GM12878 (cell line): Measurements from ENCODE around the gene KBTBD13. TPM values are rescaled to one million over a fixed set of nuclear protein-coding genes. Genes with fewer than 3 reads are reported as not detected.

Source experiments
- BMI1 ChIP-seq: fragments of 450-650 bp; IDR thresholded peaks from 2 replicates; pipeline ENCODE4 v1.6.1; 2016; ENCODE audit warnings: mild to moderate bottlenecking, moderate library complexity, borderline replicate concordance
- EP300 ChIP-seq, 2 experiments: fragments of 150-350 bp in 1 of 2; IDR thresholded peaks; 2 replicates each; pipeline ENCODE4 v1.6.1; 2011 to 2012; ENCODE audit warnings: low read depth in 2 of 2, low read length in 2 of 2, borderline replicate concordance in 1 of 2, improper control_type of control experiment in 1 of 2, inconsistent platforms in 1 of 2; ENCODE audit not compliant: control insufficient read depth in 1 of 2
- HDAC2 ChIP-seq: fragments of 200-600 bp; sonication (generic); IDR thresholded peaks from 2 replicates; pipeline ENCODE4 v1.6.1; 2017
- MTA2 ChIP-seq: fragments of 450-650 bp; IDR thresholded peaks from 2 replicates; pipeline ENCODE4 v1.6.1; 2016; ENCODE audit warnings: low read depth, mild to moderate bottlenecking, moderate library complexity
- PAX8 ChIP-seq: fragments of 450-650 bp; IDR thresholded peaks from 2 replicates; pipeline ENCODE4 v1.6.1; 2017; ENCODE audit warnings: mild to moderate bottlenecking, moderate library complexity
- PRDM15 ChIP-seq: fragments of 450-650 bp; formaldehyde crosslinking; IDR thresholded peaks from 2 replicates; pipeline ENCODE4 v1.4.0; 2020; ENCODE audit warnings: mild to moderate bottlenecking, moderate library complexity
- RAD21 ChIP-seq: IDR thresholded peaks from 2 replicates; pipeline ENCODE4 v1.6.1; 2011; ENCODE audit warnings: mild to moderate bottlenecking, low read depth, low read length, moderate library complexity; ENCODE audit not compliant: insufficient read depth
- REST ChIP-seq: IDR thresholded peaks from 2 replicates; pipeline ENCODE4 v1.6.1; 2012; ENCODE audit warnings: mild to moderate bottlenecking, low read depth, low read length
- RUNX3 ChIP-seq: IDR thresholded peaks from 2 replicates; pipeline ENCODE4 v1.6.1; 2012; ENCODE audit warnings: low read length, inconsistent platforms
- SMC3 ChIP-seq: IDR thresholded peaks from 2 replicates; pipeline ENCODE4 v1.6.1; 2011; ENCODE audit warnings: low read length, improper control_type of control experiment, borderline replicate concordance
- SUPT20H ChIP-seq: IDR thresholded peaks from 2 replicates; pipeline ENCODE4 v1.6.1; 2011; ENCODE audit warnings: low read depth, mild to moderate bottlenecking, low read length, moderate library complexity, borderline replicate concordance; ENCODE audit not compliant: control insufficient read depth
- SUZ12 ChIP-seq: fragments of 200-600 bp; sonication (generic); IDR thresholded peaks from one replicate; pipeline ENCODE4 v1.6.1; 2018; ENCODE audit warnings: antibody characterized with exemption, mild to moderate bottlenecking; ENCODE audit not compliant: unreplicated experiment
- ZNF687 ChIP-seq: fragments of 450-650 bp; IDR thresholded peaks from 2 replicates; pipeline ENCODE4 v1.6.1; 2017; ENCODE audit warnings: mild to moderate bottlenecking, moderate library complexity
- polyA plus RNA-seq, 11 experiments: library from polyadenylated mRNA; depleted of rRNA in 4 of 11; unstranded in 6 of 11; stranded (reverse) in 5 of 11; fragments of >200 nt; fragmentation: Nextera tagmentation in 4 of 11; fragmentation: Illumina TruSeq in 1 of 11; extraction: Ambion mirVana in 4 of 11; extraction: Trizol in 1 of 11; gene quantifications; 1 replicate in 1 of 11; 2 replicates in 10 of 11; pipeline versions ENCODE4 v1.2.1 to v1.2.3, GENCODE V29; 2011 to 2016; ENCODE audit warnings: inconsistent platforms in 2 of 11, missing spikeins in 2 of 11, low read depth in 1 of 11
- total RNA-seq, 4 experiments: library from RNA; depleted of rRNA in 3 of 4; stranded (reverse); fragments of >200 nt in 3 of 4; fragmentation: Illumina TruSeq in 1 of 4; extraction: Trizol in 1 of 4; gene quantifications; 2 replicates each; pipeline versions ENCODE4 v1.2.1 to v1.2.3, GENCODE V29; 2013 to 2021

KBTBD13 gene
- total and polyA plus RNA-seq, 10 of the 15 experiments (the other 5 are each of a cell fraction or from before 2014, with no cell fraction given) = 0.06 TPM; not detected in 9

GRCh38 chr15:65081758-65082157 lies 5.2 kb downstream of the KBTBD13 start (continued):
- TF ChIP-seq ZNF687 (no peak), HDAC2 (no peak), REST (no peak), PRDM15 (CRISPR knock-in tag) (no peak), BMI1 (no peak), SUPT20H (no peak), SMC3 (no peak), RUNX3 (no peak), EP300 (IDR thresholded peaks at IDR 0.05; ENCODE audit: borderline replicate concordance in 1 of 2, control insufficient read depth in 1 of 2, low read depth in 2 of 2, low read length in 2 of 2) (no peak), PAX8 (no peak), SUZ12 (no peak), RAD21 (no peak), MTA2 (no peak)
